GM12873 (cell line): ENCODE data around the gene WASF3.

Experiments used
- CTCF ChIP-seq: IDR thresholded peaks from 2 replicates; pipeline ENCODE4 v1.5.1; 2012; ENCODE audit warnings: low read depth, mild to moderate bottlenecking, moderate library complexity, low read length, control low read depth; ENCODE audit not compliant: insufficient read depth; ENCODE audit errors: missing control alignments

Gene WASF3

GRCh38 chr13:26534036-26534726 is 23.3 kb upstream of the WASF3 start:
- TF ChIP-seq CTCF, result no peak

GRCh38 chr13:26538363-26539317 is 18.8 kb upstream of the WASF3 start:
- TF ChIP-seq CTCF, result no peak

- TF ChIP-seq CTCF, result no peak
Measured at GRCh38 chr13:26539738-26540292, 17.7 kb upstream of the WASF3 start.

- no peak for TF ChIP-seq CTCF
Measured at GRCh38 chr13:26540334-26540733, 17.1 kb upstream of the WASF3 start.

- TF ChIP-seq CTCF, result no peak
Measured at GRCh38 chr13:26541041-26541440, 16.4 kb upstream of the WASF3 start.

- TF ChIP-seq CTCF, result no peak
Measured at GRCh38 chr13:26541678-26542568, 15.6 kb upstream of the WASF3 start.
